ENCODE measurements around the gene ADIPOR2. TPM values are rescaled to one million over a fixed set of nuclear protein-coding genes. Genes with fewer than 3 reads are reported as not detected.

ADIPOR2 gene
- polyA plus RNA-seq, 2 of the 4 experiments (the other 2 are of a cell fraction) = 60.4 to 65.4 TPM

DNA sequence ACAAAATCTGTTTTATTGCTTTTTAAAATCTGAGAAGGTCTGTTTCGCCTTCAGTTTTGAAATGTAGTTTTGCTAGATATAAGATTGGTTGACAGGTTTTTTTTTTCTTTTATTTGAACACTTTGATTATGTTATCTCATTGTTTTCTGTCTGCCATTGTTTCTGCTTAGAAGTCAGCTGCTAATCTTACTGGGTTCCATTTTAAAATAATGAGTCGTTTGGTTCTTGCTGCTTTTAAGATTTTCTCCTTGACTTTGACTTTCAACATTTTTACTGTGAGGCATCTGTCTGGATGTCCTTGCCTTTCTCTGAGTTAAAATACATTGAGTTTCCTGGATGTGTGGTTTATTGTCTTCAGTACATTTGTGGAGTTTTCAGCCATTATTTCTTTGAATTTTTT lies 56.7 kb downstream of the ADIPOR2 start (continued):
- TF ChIP-seq, protein P1, sequence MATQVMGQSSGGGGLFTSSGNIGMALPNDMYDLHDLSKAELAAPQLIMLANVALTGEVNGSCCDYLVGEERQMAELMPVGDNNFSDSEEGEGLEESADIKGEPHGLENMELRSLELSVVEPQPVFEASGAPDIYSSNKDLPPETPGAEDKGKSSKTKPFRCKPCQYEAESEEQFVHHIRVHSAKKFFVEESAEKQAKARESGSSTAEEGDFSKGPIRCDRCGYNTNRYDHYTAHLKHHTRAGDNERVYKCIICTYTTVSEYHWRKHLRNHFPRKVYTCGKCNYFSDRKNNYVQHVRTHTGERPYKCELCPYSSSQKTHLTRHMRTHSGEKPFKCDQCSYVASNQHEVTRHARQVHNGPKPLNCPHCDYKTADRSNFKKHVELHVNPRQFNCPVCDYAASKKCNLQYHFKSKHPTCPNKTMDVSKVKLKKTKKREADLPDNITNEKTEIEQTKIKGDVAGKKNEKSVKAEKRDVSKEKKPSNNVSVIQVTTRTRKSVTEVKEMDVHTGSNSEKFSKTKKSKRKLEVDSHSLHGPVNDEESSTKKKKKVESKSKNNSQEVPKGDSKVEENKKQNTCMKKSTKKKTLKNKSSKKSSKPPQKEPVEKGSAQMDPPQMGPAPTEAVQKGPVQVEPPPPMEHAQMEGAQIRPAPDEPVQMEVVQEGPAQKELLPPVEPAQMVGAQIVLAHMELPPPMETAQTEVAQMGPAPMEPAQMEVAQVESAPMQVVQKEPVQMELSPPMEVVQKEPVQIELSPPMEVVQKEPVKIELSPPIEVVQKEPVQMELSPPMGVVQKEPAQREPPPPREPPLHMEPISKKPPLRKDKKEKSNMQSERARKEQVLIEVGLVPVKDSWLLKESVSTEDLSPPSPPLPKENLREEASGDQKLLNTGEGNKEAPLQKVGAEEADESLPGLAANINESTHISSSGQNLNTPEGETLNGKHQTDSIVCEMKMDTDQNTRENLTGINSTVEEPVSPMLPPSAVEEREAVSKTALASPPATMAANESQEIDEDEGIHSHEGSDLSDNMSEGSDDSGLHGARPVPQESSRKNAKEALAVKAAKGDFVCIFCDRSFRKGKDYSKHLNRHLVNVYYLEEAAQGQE (IDR thresholded peaks at IDR 0.05) = no peak
- TF ChIP-seq EHF (CRISPR knock-in tag; IDR thresholded peaks at IDR 0.05) (0 out of 2 replicates have a peak, but pooled peaks have one; percentile 48), MAFK (IDR thresholded peaks at IDR 0.05; ENCODE audit: partially characterized antibody) (no peak), NR3C1 (IDR thresholded peaks at IDR 0.05) (no peak), HOXB13 (CRISPR knock-in tag; IDR thresholded peaks at IDR 0.05; ENCODE audit: low read depth) (no peak), NFE2L2 (conservative IDR thresholded peaks at IDR 0.05; ENCODE audit: low read length) (no peak), ZNF302 (CRISPR knock-in tag; IDR thresholded peaks at IDR 0.05) (0 out of 2 replicates have a peak, but pooled peaks have one; percentile 22), CHD4 (IDR thresholded peaks at IDR 0.05; ENCODE audit: borderline replicate concordance) (no peak)
- TF ChIP-seq, protein P2, sequence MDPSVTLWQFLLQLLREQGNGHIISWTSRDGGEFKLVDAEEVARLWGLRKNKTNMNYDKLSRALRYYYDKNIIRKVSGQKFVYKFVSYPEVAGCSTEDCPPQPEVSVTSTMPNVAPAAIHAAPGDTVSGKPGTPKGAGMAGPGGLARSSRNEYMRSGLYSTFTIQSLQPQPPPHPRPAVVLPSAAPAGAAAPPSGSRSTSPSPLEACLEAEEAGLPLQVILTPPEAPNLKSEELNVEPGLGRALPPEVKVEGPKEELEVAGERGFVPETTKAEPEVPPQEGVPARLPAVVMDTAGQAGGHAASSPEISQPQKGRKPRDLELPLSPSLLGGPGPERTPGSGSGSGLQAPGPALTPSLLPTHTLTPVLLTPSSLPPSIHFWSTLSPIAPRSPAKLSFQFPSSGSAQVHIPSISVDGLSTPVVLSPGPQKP (IDR thresholded peaks at IDR 0.05; ENCODE audit: low read depth, low read length) = no peak
- TF ChIP-seq, protein P3, sequence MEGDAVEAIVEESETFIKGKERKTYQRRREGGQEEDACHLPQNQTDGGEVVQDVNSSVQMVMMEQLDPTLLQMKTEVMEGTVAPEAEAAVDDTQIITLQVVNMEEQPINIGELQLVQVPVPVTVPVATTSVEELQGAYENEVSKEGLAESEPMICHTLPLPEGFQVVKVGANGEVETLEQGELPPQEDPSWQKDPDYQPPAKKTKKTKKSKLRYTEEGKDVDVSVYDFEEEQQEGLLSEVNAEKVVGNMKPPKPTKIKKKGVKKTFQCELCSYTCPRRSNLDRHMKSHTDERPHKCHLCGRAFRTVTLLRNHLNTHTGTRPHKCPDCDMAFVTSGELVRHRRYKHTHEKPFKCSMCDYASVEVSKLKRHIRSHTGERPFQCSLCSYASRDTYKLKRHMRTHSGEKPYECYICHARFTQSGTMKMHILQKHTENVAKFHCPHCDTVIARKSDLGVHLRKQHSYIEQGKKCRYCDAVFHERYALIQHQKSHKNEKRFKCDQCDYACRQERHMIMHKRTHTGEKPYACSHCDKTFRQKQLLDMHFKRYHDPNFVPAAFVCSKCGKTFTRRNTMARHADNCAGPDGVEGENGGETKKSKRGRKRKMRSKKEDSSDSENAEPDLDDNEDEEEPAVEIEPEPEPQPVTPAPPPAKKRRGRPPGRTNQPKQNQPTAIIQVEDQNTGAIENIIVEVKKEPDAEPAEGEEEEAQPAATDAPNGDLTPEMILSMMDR (IDR thresholded peaks at IDR 0.05) = no peak
- TF ChIP-seq, protein P4, sequence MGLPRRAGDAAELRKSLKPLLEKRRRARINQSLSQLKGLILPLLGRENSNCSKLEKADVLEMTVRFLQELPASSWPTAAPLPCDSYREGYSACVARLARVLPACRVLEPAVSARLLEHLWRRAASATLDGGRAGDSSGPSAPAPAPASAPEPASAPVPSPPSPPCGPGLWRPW (IDR thresholded peaks at IDR 0.05) = no peak

DNA sequence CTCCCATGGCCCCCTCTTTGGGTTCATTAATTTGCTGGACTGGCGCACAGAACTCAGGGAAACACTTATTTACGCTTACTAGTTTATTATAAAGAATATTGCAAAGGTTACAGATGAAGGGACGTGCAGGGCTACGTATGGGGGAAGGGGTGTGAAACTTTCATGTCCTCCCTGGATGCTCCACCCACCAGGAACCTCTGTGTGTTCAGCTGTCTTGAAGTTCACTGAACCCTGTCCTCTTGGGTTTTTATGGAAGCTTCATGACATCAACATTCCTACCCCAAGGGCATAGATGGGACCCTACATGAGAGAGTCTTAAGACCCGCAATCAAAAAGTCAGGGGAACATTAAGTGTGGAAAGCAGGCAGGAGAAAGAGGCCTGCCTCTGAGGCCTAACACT lies 58.1 kb downstream of the ADIPOR2 start:
- no peak overlapping the region for H3K4me3 ChIP-seq
- WGBS (ENCODE audit: missing lambda C conversion rate) = 97% methylated on average over 5 of the region's 5 CpGs
- ATAC-seq = no peak
- TF ChIP-seq HOXB13 (CRISPR knock-in tag; IDR thresholded peaks at IDR 0.05; ENCODE audit: low read depth) (no peak), HDAC2 (IDR thresholded peaks at IDR 0.05) (no peak), NFE2L2 (conservative IDR thresholded peaks at IDR 0.05; ENCODE audit: low read length) (no peak), PHF8 (IDR thresholded peaks at IDR 0.05; ENCODE audit: borderline replicate concordance, low read depth) (no peak), ZSCAN20 (CRISPR knock-in tag; IDR thresholded peaks at IDR 0.05) (no peak), CEBPB (IDR thresholded peaks at IDR 0.05) (no peak), RNF2 (IDR thresholded peaks at IDR 0.05; ENCODE audit: borderline replicate concordance, low read depth) (no peak), HOXB5 (CRISPR knock-in tag; IDR thresholded peaks at IDR 0.05) (no peak), JUN (IDR thresholded peaks at IDR 0.05) (no peak), HEYL (CRISPR knock-in tag; IDR thresholded peaks at IDR 0.05) (no peak)
- CTCF ChIA-PET = interaction anchor here (1.3 to 1.7 kb wide), 2 partner anchors 21 to 115 kb away, joined by 4 read pairs; no protein-coding TSS in a partner anchor
- no peak overlapping the region for H3K4me2 ChIP-seq
- no peak overlapping the region for H3K27ac ChIP-seq
- no peak for FAIRE-seq
- no peaks in the 10 kb centered on the region for H3K4me1 ChIP-seq
- POLR2A ChIA-PET = no interaction called here
- DNase-seq (ENCODE audit: low read depth in 1 of 2, low spot score in 1 of 2) = no peak
- H3K9me3 ChIP-seq = peaks cover 24% of the 10 kb centered on the region
